GM19463 (cell line): ENCODE results near the gene FMC1.

Experiments
- ATAC-seq: cut with Tn5 transposase; IDR thresholded peaks from one replicate; pipeline ENCODE4 v1.9.1; 2021; ENCODE audit warnings: mild to moderate bottlenecking, moderate library complexity; ENCODE audit not compliant: unreplicated experiment

The FMC1 gene

DNA sequence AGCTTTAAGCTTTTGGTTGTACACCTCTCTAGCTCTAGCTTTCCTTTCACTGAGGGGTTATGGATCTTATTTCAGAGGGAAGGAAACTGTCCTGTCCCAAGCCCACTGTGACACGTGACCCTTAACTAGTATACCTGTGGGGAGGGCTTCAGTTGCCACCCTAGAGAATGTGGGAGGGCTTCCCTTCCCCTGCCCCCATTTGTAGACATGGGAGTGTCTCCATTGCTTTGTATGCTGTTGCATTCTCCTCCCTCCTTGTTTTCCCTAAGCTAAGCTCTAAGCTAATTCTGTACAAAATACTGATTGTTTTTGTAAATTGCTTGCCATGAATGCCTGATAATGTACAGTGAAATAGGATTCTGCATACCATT, 29.8 kb downstream of the FMC1 start:
- no peak for ATAC-seq

DNA sequence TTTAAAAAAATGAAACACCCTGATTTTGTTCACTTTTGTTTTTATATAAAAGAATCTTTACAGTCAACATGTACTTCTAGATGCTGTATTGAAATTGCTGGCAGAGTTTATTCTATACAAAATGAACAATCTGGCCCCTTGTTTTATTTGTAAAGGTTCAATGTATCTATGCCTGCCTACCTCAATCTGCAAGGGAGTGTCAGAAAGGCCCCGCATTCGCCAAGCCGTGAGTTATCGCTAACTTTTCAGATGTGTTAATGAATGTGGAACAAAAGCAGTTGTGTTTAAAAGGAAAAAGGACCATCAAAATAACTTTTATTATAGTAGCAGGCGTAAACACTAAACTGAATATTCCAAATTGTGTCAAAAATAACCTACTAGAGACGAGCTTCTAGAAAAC, 33.1 kb downstream of the FMC1 start:
- no peak for ATAC-seq

DNA sequence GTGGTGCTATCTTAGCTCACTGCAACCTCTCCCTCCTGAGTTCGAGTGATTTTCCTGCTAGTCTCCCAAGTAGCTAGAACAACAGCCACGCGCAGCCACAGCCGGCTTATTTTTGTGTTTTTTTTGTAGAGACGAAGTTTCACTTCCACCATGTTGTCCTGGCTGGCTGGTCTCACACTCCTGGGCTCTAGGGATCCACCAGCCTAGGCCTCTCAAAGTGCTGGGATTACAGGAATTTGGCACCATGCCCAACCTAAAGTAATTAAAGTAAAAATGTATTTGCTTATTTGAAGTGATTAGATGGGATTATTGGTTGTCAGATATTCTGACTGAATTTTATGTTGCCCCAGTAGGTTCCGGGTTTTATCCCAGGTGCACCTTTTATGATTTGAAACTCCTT, 41.3 kb downstream of the FMC1 start:
- ATAC-seq: no peak

DNA sequence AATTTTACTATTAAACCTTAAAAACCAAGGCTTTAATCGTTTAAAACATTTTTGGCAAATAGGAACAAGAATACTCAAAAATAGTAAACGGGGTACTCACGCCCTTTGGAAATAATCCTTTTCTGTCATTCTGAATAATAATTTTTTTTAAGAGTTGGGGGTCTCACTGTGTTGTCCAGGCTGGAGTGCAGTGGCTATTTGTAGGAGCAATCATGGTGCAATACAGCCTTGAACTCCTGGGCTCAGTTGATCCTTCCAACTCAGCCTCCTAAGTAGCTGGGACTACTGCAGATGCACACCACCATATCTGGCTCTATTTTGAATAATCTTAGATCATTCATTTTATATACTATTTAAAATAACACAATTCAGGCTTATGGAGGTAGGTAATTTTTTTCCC, 43.5 kb downstream of the FMC1 start:
- no peak for ATAC-seq

DNA sequence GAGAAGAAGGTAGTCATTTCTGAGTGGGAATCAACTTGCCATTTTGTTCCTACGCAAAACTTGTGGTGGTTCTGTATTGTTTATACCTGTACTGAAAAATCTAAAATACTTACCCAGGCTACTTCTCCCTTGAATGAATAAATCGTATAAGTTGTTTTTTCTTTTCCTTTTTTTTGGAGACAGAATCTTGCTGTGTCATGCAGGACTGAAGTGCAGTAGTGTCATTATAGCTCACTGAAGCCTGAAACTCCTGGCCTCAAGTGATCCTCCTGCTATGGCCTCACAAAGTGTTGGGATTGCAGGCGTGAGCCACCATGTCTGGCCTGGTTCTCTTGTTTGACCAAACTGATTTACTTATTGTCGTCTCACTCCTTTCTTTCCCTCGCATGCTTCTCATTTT, 46.5 kb downstream of the FMC1 start:
- ATAC-seq: no peak

DNA sequence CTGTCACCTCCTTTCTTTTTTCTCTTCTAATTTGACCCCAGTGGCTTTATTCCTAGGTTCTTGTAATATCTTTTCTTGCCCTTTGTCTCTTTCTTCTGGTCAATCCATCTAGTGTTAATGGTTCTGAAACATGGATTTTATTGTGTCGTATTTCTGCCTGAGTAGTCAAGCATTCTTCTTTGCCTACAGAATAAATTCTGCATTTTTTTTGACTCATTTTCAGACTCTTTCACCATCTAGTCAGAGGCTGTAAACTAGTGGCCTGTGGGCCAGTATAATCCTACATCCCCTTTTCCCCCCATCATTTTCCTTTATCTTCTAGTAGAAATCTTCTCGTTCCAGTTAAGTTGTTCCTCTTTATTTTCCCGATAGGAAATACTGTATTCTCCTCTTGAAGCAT, 48.0 kb downstream of the FMC1 start:
- no peak for ATAC-seq

DNA sequence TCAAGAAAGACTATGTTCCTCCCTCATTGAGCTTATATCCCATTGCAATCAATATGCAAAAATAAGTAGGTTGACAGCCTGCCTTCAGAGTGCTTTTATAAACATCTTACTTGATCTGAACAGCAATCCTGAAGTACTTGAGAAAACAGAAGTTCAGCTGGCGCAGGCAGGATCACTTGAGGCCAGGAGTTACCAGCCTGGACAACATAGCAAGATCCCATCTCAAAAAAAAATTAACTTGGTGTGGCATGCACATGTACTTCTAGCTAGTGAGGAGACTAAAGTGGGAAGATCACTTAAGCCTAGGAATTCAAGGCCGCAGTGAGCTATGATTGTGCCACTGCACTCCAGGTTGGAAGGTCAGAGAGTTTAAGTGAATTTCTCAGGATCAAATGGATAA, 48.6 kb downstream of the FMC1 start:
- no peak for ATAC-seq

DNA sequence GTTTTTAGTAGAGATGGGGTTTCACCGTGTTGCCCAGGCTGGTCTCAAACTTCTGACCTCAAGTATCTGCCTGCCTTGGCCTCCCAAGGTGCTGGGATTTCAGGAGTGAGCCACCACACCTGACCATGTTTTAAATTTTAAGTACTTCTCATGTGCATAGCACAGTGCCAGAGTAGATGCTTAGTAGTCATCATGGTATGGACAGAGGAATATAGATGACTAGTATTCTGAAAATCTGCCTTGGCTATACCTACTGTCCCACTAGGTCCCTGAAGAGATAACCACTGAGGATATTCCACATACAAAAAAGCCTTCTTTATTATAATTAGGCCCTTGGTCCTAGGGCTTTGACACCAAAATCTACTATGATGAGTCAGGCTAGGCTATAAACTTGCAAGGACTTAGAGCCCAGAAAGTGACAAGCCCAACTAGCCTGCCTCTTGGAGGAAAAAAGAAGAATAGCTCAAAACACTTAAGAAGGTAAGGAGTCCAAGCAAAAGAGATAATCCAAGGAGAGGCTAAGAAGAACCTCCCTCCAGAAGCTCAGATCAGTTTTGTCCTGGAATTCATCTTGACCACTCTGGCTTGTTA, 52.6 kb downstream of the FMC1 start:
- ATAC-seq: no peak

DNA sequence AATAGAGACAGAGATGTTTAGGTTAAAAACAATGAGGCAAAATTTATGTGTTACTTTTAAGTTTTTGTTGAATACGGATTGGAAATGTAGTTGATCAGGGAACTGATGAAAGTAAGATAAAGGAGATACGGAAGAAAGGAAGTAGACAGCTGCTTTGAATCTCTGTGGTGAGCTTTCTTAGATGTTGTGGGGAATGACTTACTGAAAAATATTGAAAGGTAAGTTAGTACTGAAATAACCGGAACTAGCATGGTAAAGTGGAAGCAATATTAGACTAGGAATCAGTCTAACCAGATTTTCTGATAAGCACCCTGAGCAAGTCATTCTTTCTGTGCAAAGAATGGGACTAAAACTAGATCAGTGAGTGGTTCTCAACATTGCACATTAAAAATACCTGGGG, 53.4 kb downstream of the FMC1 start:
- ATAC-seq: no peak
